K562 (cell line): ENCODE results near the gene TMEM131. TPM values are rescaled to one million over a fixed set of nuclear protein-coding genes. Genes with fewer than 3 reads are reported as not detected.

ENCODE experiments used
- ATAC-seq: fragments of 200-7000 bp; cut with Tn5 transposase; 3 replicates; pipeline ENCODE4 v1.9.1; 2020; ENCODE audit warnings: moderate library complexity
- BruUV-seq: library from RNA; stranded (reverse); fragments of 400-500 nt; replicated peaks from 2 replicates; lab custom pipeline; 2021; lab: Mats Ljungman, UMichigan
- CTCF ChIA-PET: fragments of 300-600 bp; formaldehyde crosslinking; extraction: SDS; loops from one replicate; lab custom pipeline; 2021; ENCODE audit warnings: low intra/inter-chr PET ratio; lab: Yijun Ruan, JAX
- POLR2A ChIA-PET: fragments of 300-600, 350-650 bp; sonication (Branson Sonifier 250); formaldehyde crosslinking; extraction: SDS; loops from one replicate; lab custom pipeline; 2021; ENCODE audit warnings: antibody characterized with exemption, inconsistent platforms; lab: Yijun Ruan, JAX
- DNase-seq, 4 experiments: peaks; one replicate each; pipeline versions ENCODE4 v3.0.0 to v3.0.0-alpha.2; 2011 to 2018; ENCODE audit warnings: low spot score in 3 of 4, mixed read lengths in 3 of 4; ENCODE audit errors: extremely low read depth in 1 of 4
- FAIRE-seq: peaks from 2 replicates; lab custom pipeline; 2011; peaks lifted over from hg19 to GRCh38; lab: Jason Lieb, UNC
- H2AFZ ChIP-seq: 2 replicates; pipeline ENCODE4 v1.6.0; 2011; ENCODE audit warnings: low read depth, low read length, control low read depth, inconsistent platforms
- H3K27ac ChIP-seq: fragments of 200-600 bp; 3 replicates; pipeline ENCODE4 v1.8.0; 2011; ENCODE audit warnings: low read depth, mild to moderate bottlenecking, control low read depth, inconsistent platforms, low read length, moderate library complexity, mixed read lengths; ENCODE audit errors: extremely low read depth
- H3K27me3 ChIP-seq, 2 experiments: fragments of 300-600 bp in 1 of 2; 2 replicates in 1 of 2; 3 replicates in 1 of 2; pipeline versions ENCODE4 v1.6.0 to v1.8.0; 2011; ENCODE audit warnings: inconsistent platforms in 2 of 2, low read length in 2 of 2, mild to moderate bottlenecking in 1 of 2, mixed read lengths in 1 of 2, moderate library complexity in 1 of 2; ENCODE audit not compliant: control insufficient read depth in 2 of 2, insufficient read depth in 2 of 2
- H3K36me3 ChIP-seq: fragments of 300-600 bp; 3 replicates; pipeline ENCODE4 v1.8.0; 2011; ENCODE audit warnings: mild to moderate bottlenecking, low read length, inconsistent platforms; ENCODE audit not compliant: control insufficient read depth, insufficient read depth
- H3K4me1 ChIP-seq, 2 experiments: fragments of 200-600 bp in 1 of 2; replicated peaks in 1 of 2; 2 replicates in 1 of 2; 3 replicates in 1 of 2; pipeline versions ENCODE4 v1.5.1 to v1.8.0; 2011; ENCODE audit warnings: inconsistent platforms in 2 of 2, low read length in 2 of 2, mild to moderate bottlenecking in 1 of 2, mixed read lengths in 1 of 2, moderate library complexity in 1 of 2; ENCODE audit not compliant: control insufficient read depth in 2 of 2, insufficient read depth in 2 of 2
- H3K4me2 ChIP-seq: 2 replicates; pipeline ENCODE4 v1.6.1; 2011; ENCODE audit warnings: low read length, control low read depth, inconsistent platforms, mixed read lengths; ENCODE audit not compliant: insufficient read depth
- H3K4me3 ChIP-seq: fragments of 200-600 bp; sonication (generic), shearing (Covaris generic); 2 replicates; pipeline ENCODE4 v1.5.1; 2016; ENCODE audit warnings: control low read depth, inconsistent platforms
- H3K79me2 ChIP-seq: fragments of 200-600 bp; 3 replicates; pipeline ENCODE4 v1.8.0; 2011; ENCODE audit warnings: low read length, inconsistent platforms; ENCODE audit not compliant: control insufficient read depth, insufficient read depth
- H3K9ac ChIP-seq, 2 experiments: 2 replicates each; pipeline versions ENCODE4 v1.6.0 to v1.6.1; 2011; ENCODE audit warnings: low read depth in 2 of 2, low read length in 2 of 2, control low read depth in 1 of 2, inconsistent platforms in 1 of 2, mild to moderate bottlenecking in 1 of 2, mixed read lengths in 1 of 2; ENCODE audit not compliant: insufficient read depth in 1 of 2
- H3K9me1 ChIP-seq: one replicate; pipeline ENCODE4 v1.6.0; 2011; ENCODE audit warnings: inconsistent platforms, mild to moderate bottlenecking, low read length, moderate library complexity; ENCODE audit not compliant: control insufficient read depth, insufficient read depth
- H3K9me3 ChIP-seq: replicated peaks from 2 replicates; pipeline ENCODE4 v1.5.1; 2011; ENCODE audit warnings: low read depth, low read length, inconsistent platforms; ENCODE audit not compliant: control insufficient read depth, insufficient read depth
- H4K20me1 ChIP-seq: replicated peaks from 2 replicates; pipeline ENCODE4 v1.6.1; 2011; ENCODE audit warnings: low read length, inconsistent platforms, mixed read lengths; ENCODE audit not compliant: control insufficient read depth, insufficient read depth
- FOS ChIP-seq: IDR thresholded peaks from 3 replicates; pipeline ENCODE4 v1.6.1; 2011; ENCODE audit not compliant: insufficient read length; ENCODE audit errors: extremely low read depth
- FOXJ3 ChIP-seq: sonication (generic); formaldehyde crosslinking; IDR thresholded peaks from 2 replicates; pipeline ENCODE4 v1.4.0; 2020; ENCODE audit warnings: mild to moderate bottlenecking, missing genetic modification reagents
- MCM3 ChIP-seq: fragments of 450-650 bp; IDR thresholded peaks from 2 replicates; pipeline ENCODE4 v1.6.1; 2016
- NELFE ChIP-seq: IDR thresholded peaks from 2 replicates; pipeline ENCODE4 v1.6.1; 2011; ENCODE audit warnings: mild to moderate bottlenecking; ENCODE audit not compliant: insufficient read depth, insufficient read length
- PML ChIP-seq: IDR thresholded peaks from 2 replicates; pipeline ENCODE4 v1.6.1; 2012; ENCODE audit warnings: low read length, inconsistent platforms
- SIRT6 ChIP-seq: IDR thresholded peaks from one replicate; pipeline ENCODE4 v1.6.1; 2012; ENCODE audit warnings: low read depth, mild to moderate bottlenecking, control low read depth, inconsistent platforms, low read length, moderate library complexity
- TCF7L2 ChIP-seq: fragments of 150-350 bp; IDR thresholded peaks from 2 replicates; pipeline ENCODE4 v1.6.1; 2016; ENCODE audit warnings: low read depth, mild to moderate bottlenecking, low read length, moderate library complexity
- ZNF764 ChIP-seq: fragments of 250-450 bp; sonication (Bioruptor Pico); IDR thresholded peaks from 2 replicates; pipeline ENCODE4 v1.4.0; 2020; ENCODE audit warnings: low read depth, mild to moderate bottlenecking, moderate library complexity
- WGBS: fragments of 100-300 bp; shearing (Covaris generic); methylation state at CpG from one replicate; pipeline ENCODE4 v1.1.6; 2016; ENCODE audit warnings: low coverage, mixed read lengths; ENCODE audit not compliant: insufficient coverage; ENCODE audit errors: missing lambda C conversion rate; 5-methylcytosine and 5-hydroxymethylcytosine counted together
- in situ Hi-C: fragments of 300-500 bp; cut with MboI; formaldehyde crosslinking; loops from 4 replicates; pipeline ENCODE4 v1.15.0; 2018; ENCODE audit warnings: inconsistent platforms, mixed read lengths
- intact Hi-C: fragments of 100-400 bp; cut with micrococcal nuclease; formaldehyde crosslinking; loops from 2 replicates; pipeline ENCODE4 v1.14.2; 2022
- polyA plus RNA-seq, 8 experiments: library from polyadenylated mRNA; depleted of rRNA in 4 of 8; stranded (reverse) in 5 of 8; unstranded in 3 of 8; fragments of >200 nt; fragmentation: Nextera tagmentation in 2 of 8; fragmentation: Illumina TruSeq in 1 of 8; extraction: Ambion mirVana in 2 of 8; extraction: Trizol in 1 of 8; gene quantifications; 2 replicates each; pipeline versions ENCODE4 v1.2.1 to v1.2.3, GENCODE V29; 2011 to 2014; ENCODE audit warnings: inconsistent platforms in 1 of 8, missing spikeins in 1 of 8
- total RNA-seq, 7 experiments: library from RNA; depleted of rRNA in 6 of 7; stranded (reverse); fragments of >200 nt in 6 of 7; fragmentation: Illumina TruSeq in 2 of 7; extraction: Trizol in 2 of 7; gene quantifications; 2 replicates each; pipeline versions ENCODE4 v1.2.1 to v1.2.3, GENCODE V29; 2011 to 2021; ENCODE audit warnings: low replicate concordance in 1 of 7

The TMEM131 gene
- total and polyA plus RNA-seq, 9 of the 15 experiments (the other 6 are each of a cell fraction or from before 2014, with no cell fraction given) = 2.5 to 21.1 (median 12.4) TPM

GRCh38 chr2:97908208-97908676 is 87.5 kb downstream of the TMEM131 start:
- FAIRE-seq = no peak
- 92% methylated on average over 6 of the region's 6 CpGs for WGBS
- DNase-seq = no peak
- no peak for TF ChIP-seq TCF7L2
- TF ChIP-seq SIRT6 = no peak
- no peak for TF ChIP-seq FOS
- TF ChIP-seq NELFE = no peak
- no peak for TF ChIP-seq FOXJ3 (CRISPR knock-in tag)
- TF ChIP-seq ZNF764 = no peak
- no peak for TF ChIP-seq MCM3
- no peak for TF ChIP-seq PML
- peaks cover 26% of the 10 kb centered on the region for H3K79me2 ChIP-seq
- CTCF ChIA-PET = no interaction called here
- H3K27me3 ChIP-seq = no peaks in the 10 kb centered on the region
- no peaks in the 10 kb centered on the region for H3K9me1 ChIP-seq
- peaks cover 5 to 47% of the 10 kb centered on the region in 2 experiments; a peak in 4 of 5 replicates for H3K4me1 ChIP-seq
- POLR2A ChIA-PET = no interaction called here
- no peaks in the 10 kb centered on the region for H3K9me3 ChIP-seq
- BruUV-seq = no TSS peak
- no peaks in the 10 kb centered on the region for H4K20me1 ChIP-seq
- no peak overlapping the region for H3K4me3 ChIP-seq
- in situ Hi-C loops = no loop called here
- intact Hi-C loops = no loop called here
- no peak overlapping the region for H2AFZ ChIP-seq
- no peak overlapping the region for H3K27ac ChIP-seq
- no peak overlapping the region for H3K9ac ChIP-seq
- no peak overlapping the region for H3K4me2 ChIP-seq
- peaks cover 20% of the 10 kb centered on the region; the same call in 2 of the 3 replicates for H3K36me3 ChIP-seq
- no peak for ATAC-seq
